ENCODE data around the gene SET.
"Not testable (repeated sequence)": the region's sequence is repeated elsewhere in the genome, so short reads cannot be mapped to it uniquely, and the experiment has no call there.

Gene SET, protein sequence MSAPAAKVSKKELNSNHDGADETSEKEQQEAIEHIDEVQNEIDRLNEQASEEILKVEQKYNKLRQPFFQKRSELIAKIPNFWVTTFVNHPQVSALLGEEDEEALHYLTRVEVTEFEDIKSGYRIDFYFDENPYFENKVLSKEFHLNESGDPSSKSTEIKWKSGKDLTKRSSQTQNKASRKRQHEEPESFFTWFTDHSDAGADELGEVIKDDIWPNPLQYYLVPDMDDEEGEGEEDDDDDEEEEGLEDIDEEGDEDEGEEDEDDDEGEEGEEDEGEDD

GRCh38 chr9:128688501-128689292, at the start of gene SET:
Gene SET, plus strand, starts transcription at chr9:128689222. Its CDS starts 361 bp downstream, at chr9:128689583.
- DNase-seq: peak; percentile 78 to 92 (median 87)

- no peak for DNase-seq
Observed at GRCh38 chr9:128640603-128641002, 48.4 kb upstream of the SET start.

GRCh38 chr9:128642675-128643245, 46.3 kb upstream of the SET start:
- DNase-seq: no peak

DNA sequence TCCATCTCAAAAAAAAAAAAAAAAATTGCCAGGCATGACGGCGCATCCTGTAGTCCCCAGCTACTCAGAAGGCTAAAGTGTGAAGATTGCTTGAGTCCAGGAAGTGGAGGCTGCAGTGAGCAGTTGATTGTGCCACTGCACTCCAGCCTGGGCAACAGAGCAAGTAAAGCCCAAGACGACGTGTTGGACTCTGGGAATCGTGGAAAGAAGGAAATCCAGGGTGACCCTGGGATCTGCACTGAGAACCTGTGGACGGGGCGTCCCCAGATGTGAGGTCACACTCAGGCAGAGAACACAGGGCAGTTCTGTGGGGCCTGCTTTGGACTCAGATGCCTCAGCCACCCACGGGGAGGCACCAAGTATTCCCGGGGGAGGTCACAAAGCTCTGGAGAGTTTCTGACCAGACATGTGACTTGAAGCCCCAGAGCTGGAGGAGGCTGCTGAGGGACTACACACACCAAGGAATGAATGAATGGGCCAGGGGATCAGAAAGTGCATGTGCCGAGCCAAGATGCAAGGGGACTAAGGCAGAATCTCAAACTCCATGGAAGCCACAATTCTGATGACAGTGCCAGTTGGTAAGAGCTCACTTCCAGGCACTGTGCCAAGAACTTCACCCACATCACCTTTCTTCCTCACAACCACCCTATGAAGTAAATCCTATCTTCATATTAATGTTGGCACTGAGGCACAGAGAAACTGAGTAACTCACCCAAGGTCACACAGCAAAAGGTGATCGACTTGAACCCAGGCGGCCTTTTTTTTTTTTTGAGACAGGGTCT, 45.3 kb upstream of the SET start:
- DNase-seq: no peak

DNA sequence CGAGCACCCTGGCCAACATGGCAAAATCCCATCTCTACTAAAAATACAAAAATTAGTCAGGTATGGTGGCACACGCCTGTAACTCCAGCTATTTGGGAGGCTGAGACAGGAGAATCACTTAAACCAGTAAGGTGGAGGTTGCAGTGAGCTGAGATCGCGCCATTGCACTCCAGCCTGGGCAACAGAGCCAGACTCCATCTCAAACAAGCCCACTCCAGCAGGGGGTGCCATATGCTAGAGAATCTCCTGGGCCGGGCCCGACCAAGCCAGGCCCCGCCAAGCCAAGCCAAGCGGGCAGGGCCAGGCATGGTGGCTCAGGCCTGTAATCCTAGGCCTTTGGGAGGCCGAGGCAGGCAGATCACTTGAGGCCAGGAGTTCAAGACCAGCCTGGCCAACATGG, 40.8 kb upstream of the SET start:
- peak; percentile 29 to 59 (median 44) for DNase-seq

- no peak for DNase-seq
Observed at GRCh38 chr9:128651798-128652197, 37.2 kb upstream of the SET start.

- DNase-seq: no peak
Observed at GRCh38 chr9:128653908-128654307, 35.1 kb upstream of the SET start.

DNA sequence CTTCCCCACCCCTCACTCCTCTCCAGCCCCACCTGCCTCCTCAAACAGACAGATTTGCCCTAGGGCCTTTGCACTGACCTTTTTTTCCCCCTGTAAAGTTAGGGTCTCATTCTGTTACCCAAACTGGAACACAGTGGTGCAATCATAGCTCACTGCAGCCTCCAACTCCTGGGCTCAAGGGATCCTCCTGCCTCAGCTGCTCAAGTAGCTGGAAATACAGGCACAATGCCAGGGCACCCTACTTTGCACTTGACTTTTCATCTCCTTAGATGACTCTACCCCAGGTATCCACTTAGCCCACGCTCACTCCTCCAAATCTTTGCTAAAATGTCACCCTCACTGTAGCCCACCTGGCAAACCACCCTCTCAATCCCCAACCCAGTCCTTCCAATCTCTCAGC, 34.5 kb upstream of the SET start:
- no peak for DNase-seq

- peak; percentile 92 to 96 (median 93) for DNase-seq
Observed at GRCh38 chr9:128656416-128657343, 32.3 kb upstream of the SET start, which contains the start of gene DYNC2I2. Gene DYNC2I2, minus strand, starts transcription at chr9:128656847. Its CDS starts 121 bp downstream, at chr9:128656726.

DNA sequence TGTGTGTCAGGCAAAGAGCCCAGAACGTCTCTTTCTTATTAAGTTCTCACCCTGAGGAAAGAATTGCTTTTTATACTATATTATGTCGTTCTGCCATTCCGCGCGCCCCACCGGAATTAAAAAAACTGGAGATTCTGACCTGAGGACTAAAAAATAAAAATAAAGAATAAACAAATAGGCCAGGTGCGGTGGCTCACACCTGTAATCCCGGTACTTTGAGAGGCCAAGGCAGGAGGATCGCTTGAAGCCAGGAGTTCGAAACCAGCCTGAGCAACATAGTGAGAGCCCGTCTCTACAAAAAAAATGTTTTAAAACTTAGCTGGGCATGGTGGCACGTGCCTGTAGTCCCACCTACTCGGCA, 31.7 kb upstream of the SET start:
- no peak for DNase-seq

DNA sequence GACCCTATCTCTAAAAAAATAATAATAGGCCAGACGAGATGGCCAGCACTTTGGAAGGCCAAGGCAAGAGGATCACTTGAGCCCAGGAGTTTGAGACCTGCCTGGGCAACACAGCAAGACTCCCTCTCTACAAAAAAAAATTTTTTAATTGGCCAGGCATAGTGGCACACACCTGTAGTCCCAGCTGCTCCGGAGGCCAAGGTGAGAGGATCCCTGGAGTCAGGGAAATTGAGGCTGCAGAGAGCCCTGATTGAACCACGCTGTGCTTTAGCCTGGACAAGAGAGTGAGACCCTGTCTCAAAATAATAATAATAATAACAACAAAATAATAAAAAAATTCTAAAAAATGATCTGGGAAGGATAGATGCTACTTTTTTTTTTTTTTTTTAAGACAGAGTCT, 31.2 kb upstream of the SET start:
- no peak for DNase-seq

DNA sequence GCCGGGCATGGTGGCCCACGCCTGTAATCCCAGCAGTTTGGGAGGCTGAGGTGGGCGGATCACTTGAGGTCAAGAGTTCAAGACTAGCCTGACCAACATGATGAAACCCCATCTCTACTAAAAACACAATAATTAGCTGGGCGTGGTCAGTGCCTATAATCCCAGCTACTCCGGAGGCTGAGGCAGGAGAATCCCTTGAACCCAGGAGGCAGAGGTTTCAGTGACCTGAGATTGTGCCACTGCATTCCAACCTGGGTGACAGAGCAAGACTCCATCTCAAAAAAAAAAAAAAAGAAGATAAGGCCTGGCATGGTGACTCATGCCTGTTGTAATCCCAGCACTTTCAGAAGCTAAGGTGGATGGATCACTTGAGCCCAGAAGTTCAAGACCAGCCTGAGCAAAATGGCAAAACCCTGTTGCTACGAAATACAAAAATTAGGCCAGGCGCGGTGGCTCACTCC, 22.5 kb upstream of the SET start:
- not testable (repeated sequence) for DNase-seq

GRCh38 chr9:128669786-128670185, 19.2 kb upstream of the SET start:
- DNase-seq: no peak

- DNase-seq: no peak
Observed at GRCh38 chr9:128675382-128675781, 13.6 kb upstream of the SET start.

GRCh38 chr9:128677794-128678193, 11.2 kb upstream of the SET start:
- DNase-seq: no peak

- DNase-seq: no peak
Observed at GRCh38 chr9:128683340-128684064, 5.5 kb upstream of the SET start.

GRCh38 chr9:128684065-128684324, 5.0 kb upstream of the SET start:
- DNase-seq: no peak

- DNase-seq: peak; percentile 45 to 62 (median 48)
Observed at GRCh38 chr9:128684325-128685199, 4.5 kb upstream of the SET start.

DNA sequence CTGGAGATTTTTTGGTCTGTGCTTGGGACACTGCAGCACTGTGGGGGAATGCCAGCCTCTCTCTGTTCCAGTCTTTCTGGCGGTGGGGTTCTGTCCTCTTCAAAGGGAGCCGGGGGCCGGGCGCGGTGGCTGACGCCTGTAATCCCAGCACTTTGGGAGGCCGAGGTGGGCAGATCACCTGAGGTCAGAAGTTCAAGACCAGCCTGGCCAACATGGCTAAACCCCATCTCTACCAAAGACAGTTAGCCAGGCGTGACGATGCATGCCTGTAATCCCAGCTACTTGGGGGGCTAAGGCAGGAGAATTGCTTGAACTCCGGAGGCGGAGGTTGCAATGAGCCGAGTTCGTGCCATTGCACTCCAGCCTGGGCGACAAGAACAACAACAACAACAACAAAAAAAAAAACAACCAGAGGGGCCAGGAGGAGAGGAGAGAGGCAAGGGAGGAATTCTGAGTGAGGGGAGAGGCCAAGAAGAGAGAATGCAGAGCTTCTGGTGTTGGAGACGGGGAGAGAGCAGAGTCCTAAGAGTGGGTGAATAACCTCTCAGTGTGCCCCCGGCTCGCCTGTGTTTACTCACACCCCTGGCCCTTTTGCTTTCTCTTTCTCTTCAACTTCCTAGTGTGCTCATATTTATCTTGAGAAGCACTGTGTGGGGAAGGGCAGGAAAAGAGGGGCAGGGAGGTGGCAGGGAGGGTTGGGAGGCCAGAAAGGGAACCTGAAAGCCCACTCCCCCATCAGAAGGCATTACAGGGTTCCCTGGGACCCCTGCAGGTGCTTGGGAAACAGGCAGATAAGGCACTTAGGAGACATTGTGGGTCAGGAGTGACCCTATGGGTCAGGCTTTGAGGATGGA, 3.2 kb upstream of the SET start:
- DNase-seq: peak in 1 of 4 experiments; percentile 25
